Pancreas (tissue), 10 donors: ENCODE measurements around the gene TPSD1. TPM values are rescaled to one million over a fixed set of nuclear protein-coding genes. Genes with fewer than 3 reads are reported as not detected.
"Not testable (repeated sequence)": the region's sequence is repeated elsewhere in the genome, so short reads cannot be mapped to it uniquely, and the experiment has no call there.

Experiments
- ATAC-seq, 4 donors: fragments of 200-7000 bp; cut with Tn5 transposase; one replicate each; pipeline versions ENCODE4 v1.8.0 to v1.9.1; 2020; ENCODE audit warnings: mild to moderate bottlenecking in 4 of 4, moderate library complexity in 4 of 4
- DNase-seq, 6 donors: peaks; one replicate each; pipeline ENCODE4 v3.0.0-alpha.2; 2020
- FAIRE-seq: peaks from 2 replicates; lab custom pipeline; 2012; peaks lifted over from hg19 to GRCh38; lab: Jason Lieb, UNC
- H3K27ac ChIP-seq, 4 donors: fragments of 200-600 bp; sonication (generic); 1 replicate in 3 of 4; 2 replicates in 1 of 4; pipeline versions ENCODE4 v1.5.0 to v1.8.0; 2020
- H3K27me3 ChIP-seq, 4 donors: fragments of 200-600 bp; one replicate each; pipeline ENCODE4 v1.8.0; 2021
- H3K36me3 ChIP-seq, 3 donors: fragments of 200-600 bp; sonication (generic) in 1 of 3; one replicate each; pipeline versions ENCODE4 v1.5.0 to v1.8.0; 2020 to 2021
- H3K4me1 ChIP-seq, 3 donors: fragments of 200-600 bp; one replicate each; pipeline ENCODE4 v1.8.0; 2021
- H3K4me3 ChIP-seq, 4 donors: fragments of 200-600 bp; sonication (generic) in 2 of 4; one replicate each; pipeline versions ENCODE4 v1.5.0 to v1.8.0; 2020 to 2021
- H3K9me3 ChIP-seq, 4 donors: fragments of 200-600 bp; one replicate each; pipeline ENCODE4 v1.8.0; 2021
- WGBS, 2 donors: extraction: QIAGEN DNeasy Blood & Tissue Kit; methylation state at CpG; one replicate each; pipeline ENCODE4 v1.1.7; 2013; 5-methylcytosine and 5-hydroxymethylcytosine counted together
- intact Hi-C, 3 donors: fragments of 100-400 bp; cut with DNase I; formaldehyde crosslinking; loops; one replicate each; pipeline versions ENCODE4 v1.11.1 to v1.14.2; 2022
- polyA plus RNA-seq, 2 donors: library from polyadenylated mRNA; stranded (reverse); fragments of 200-250 nt; gene quantifications; one replicate each; pipeline ENCODE4 v1.2.3, GENCODE V29; 2013
- total RNA-seq, 6 donors: library from RNA; stranded (reverse); fragmentation: NEBNext Ultra II Directional in 4 of 6; extraction: Animal tissue kit (Norgen Biotek cat#: 25700) in 4 of 6; gene quantifications; one replicate each; pipeline versions ENCODE4 v1.2.1 to v1.2.4, GENCODE V29; 2021 to 2023
- TF ChIP-seq, protein P1 (sequence below), 4 donors: fragments of 200-600 bp; sonication (generic) in 3 of 4; IDR thresholded peaks; one replicate each; pipeline versions ENCODE4 v1.5.0 to v1.8.0; 2021; ENCODE audit warnings: antibody characterized with exemption in 4 of 4
- donor health status: healthy with polysubstance abuse.
- donor health status: DM: no; HTN: no; CAD: no; lungs with moderate emphysema.
- donor health status: DM: no; HTN: no; CAD: no.
- donor health status: control.
- donor health status: control.
- donor health status: Bipolar disorder and iron deficiency.
- donor health status: DM: yes; HTN: yes; CAD: no.
- donor health status: DM: no; HTN: no; CAD: no.
- donor health status: DM: no; HTN: no; CAD: no.
- donor health status: DM: yes; HTN: yes; CAD: no.

Gene TPSD1
- total and polyA plus RNA-seq, 8 donors: 0.19 to 0.61 (median 0.26) TPM; not detected in 5

GRCh38 chr16:1230471-1231212, 25.2 kb upstream of the TPSD1 start:
- FAIRE-seq, H3K27ac ChIP-seq, H3K36me3 ChIP-seq, H3K9me3 ChIP-seq, H3K4me3 ChIP-seq, ATAC-seq, H3K4me1 ChIP-seq, intact Hi-C loops, H3K27me3 ChIP-seq: not testable (repeated sequence)
- WGBS, 2 donors: 51 to 71% methylated on average over 17 of the region's 17 CpGs
- DNase-seq: peak in 2 of 6 donors; percentile 12 to 59

- ATAC-seq, H3K27me3 ChIP-seq, H3K36me3 ChIP-seq, intact Hi-C loops, H3K4me1 ChIP-seq, H3K9me3 ChIP-seq, H3K4me3 ChIP-seq, H3K27ac ChIP-seq, FAIRE-seq: not testable (repeated sequence)
- WGBS, 2 donors: 53 to 59% methylated on average over 6 to 7 of the region's 7 CpGs
- peak in 2 of 6 donors; percentile 14 to 58 for DNase-seq
Observed at GRCh38 chr16:1231301-1231700, 24.6 kb upstream of the TPSD1 start.

- no CpG with 5 or more reads among the region's 47 CpGs for WGBS, 2 donors
- H3K27ac ChIP-seq, H3K9me3 ChIP-seq, H3K36me3 ChIP-seq, FAIRE-seq, DNase-seq, H3K4me3 ChIP-seq, intact Hi-C loops, H3K4me1 ChIP-seq, H3K27me3 ChIP-seq: not testable (repeated sequence)
- peak in 3 of 4 donors; percentile 37 to 48 (median 40) for ATAC-seq
Observed at GRCh38 chr16:1232049-1232748, 23.7 kb upstream of the TPSD1 start.

GRCh38 chr16:1236659-1237058, 19.2 kb upstream of the TPSD1 start:
- H3K27me3 ChIP-seq, DNase-seq, H3K36me3 ChIP-seq, H3K27ac ChIP-seq, FAIRE-seq, intact Hi-C loops, H3K4me1 ChIP-seq, H3K9me3 ChIP-seq, H3K4me3 ChIP-seq: not testable (repeated sequence)
- no CpG with 5 or more reads among the region's 29 CpGs for WGBS, 2 donors
- ATAC-seq: peak; percentile 78 to 96 (median 88)

- no peak for FAIRE-seq
- H3K9me3 ChIP-seq: no peaks in the 10 kb centered on the region
- H3K27ac ChIP-seq: no peak overlapping the region
- ATAC-seq: no peak
- no peaks in the 10 kb centered on the region for H3K27me3 ChIP-seq
- no peak overlapping the region for H3K4me3 ChIP-seq
- no peaks in the 10 kb centered on the region for H3K36me3 ChIP-seq
- TF ChIP-seq, protein P1, sequence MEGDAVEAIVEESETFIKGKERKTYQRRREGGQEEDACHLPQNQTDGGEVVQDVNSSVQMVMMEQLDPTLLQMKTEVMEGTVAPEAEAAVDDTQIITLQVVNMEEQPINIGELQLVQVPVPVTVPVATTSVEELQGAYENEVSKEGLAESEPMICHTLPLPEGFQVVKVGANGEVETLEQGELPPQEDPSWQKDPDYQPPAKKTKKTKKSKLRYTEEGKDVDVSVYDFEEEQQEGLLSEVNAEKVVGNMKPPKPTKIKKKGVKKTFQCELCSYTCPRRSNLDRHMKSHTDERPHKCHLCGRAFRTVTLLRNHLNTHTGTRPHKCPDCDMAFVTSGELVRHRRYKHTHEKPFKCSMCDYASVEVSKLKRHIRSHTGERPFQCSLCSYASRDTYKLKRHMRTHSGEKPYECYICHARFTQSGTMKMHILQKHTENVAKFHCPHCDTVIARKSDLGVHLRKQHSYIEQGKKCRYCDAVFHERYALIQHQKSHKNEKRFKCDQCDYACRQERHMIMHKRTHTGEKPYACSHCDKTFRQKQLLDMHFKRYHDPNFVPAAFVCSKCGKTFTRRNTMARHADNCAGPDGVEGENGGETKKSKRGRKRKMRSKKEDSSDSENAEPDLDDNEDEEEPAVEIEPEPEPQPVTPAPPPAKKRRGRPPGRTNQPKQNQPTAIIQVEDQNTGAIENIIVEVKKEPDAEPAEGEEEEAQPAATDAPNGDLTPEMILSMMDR (IDR thresholded peaks at IDR 0.05): no peak
- H3K4me1 ChIP-seq: no peaks in the 10 kb centered on the region
- peak in 2 of 6 donors; percentile 4 to 11 for DNase-seq
- 50 to 68% methylated on average over 9 of the region's 9 CpGs for WGBS, 2 donors
- intact Hi-C loops: no loop called here
Observed at GRCh38 chr16:1237990-1238389, 17.9 kb upstream of the TPSD1 start.

DNA sequence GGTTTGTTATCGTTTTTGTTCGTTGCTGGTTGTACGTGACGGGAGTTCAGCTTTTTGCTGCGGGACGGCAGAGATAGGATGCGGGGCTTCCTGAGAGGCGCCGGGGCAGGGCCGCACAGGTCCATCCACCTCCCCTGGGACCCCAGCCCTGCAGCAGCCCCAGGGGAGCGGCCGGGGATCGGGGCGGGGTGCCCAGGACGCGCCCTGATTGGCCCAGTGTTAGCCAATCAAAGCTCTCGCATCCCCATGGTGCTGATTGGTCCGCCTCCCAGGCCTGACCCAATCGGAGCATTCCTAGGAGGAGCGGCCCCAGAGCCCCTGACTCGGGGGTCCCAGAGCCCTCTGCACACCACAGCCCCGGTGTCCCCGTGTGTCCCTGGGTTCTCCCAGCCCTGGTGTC, 17.0 kb upstream of the TPSD1 start:
- DNase-seq: peak in 2 of 6 donors; percentile 4 to 19
- ATAC-seq: peak in 1 of 4 donors; percentile 21

DNA sequence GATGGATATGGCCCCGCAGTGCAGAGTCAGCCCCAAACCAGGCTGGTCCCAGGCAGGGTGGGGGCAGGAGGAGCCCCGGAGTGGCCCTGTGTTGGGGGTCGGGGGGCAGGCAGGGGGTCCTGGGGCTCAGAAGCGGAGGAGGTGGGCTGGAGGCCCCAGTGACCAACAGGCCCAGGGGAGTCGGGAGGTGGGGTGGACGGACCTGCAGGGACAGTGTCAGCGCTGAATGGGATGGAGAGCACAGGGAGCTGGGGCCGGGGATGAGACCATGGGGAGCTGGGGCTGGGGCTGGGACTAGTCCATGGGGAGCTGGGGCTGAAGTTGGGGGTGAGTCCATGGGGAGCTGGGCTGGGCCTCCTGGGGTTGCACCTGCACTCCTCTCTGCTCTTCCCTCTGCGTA, 16.3 kb upstream of the TPSD1 start:
- H3K4me1 ChIP-seq, H3K27ac ChIP-seq, H3K9me3 ChIP-seq, H3K4me3 ChIP-seq, H3K27me3 ChIP-seq, ATAC-seq, FAIRE-seq, intact Hi-C loops, H3K36me3 ChIP-seq: not testable (repeated sequence)
- peak in 2 of 6 donors; percentile 17 to 78 for DNase-seq
- WGBS, 2 donors: 68 to 71% methylated on average over 7 to 9 of the region's 9 CpGs

More for the DNA sequence above, 17.0 kb upstream of the TPSD1 start:
- 57 to 59% methylated on average over 10 to 19 of the region's 23 CpGs for WGBS, 2 donors
- FAIRE-seq, H3K27me3 ChIP-seq, intact Hi-C loops, H3K36me3 ChIP-seq, H3K4me3 ChIP-seq, H3K27ac ChIP-seq, H3K4me1 ChIP-seq, H3K9me3 ChIP-seq: not testable (repeated sequence)

DNA sequence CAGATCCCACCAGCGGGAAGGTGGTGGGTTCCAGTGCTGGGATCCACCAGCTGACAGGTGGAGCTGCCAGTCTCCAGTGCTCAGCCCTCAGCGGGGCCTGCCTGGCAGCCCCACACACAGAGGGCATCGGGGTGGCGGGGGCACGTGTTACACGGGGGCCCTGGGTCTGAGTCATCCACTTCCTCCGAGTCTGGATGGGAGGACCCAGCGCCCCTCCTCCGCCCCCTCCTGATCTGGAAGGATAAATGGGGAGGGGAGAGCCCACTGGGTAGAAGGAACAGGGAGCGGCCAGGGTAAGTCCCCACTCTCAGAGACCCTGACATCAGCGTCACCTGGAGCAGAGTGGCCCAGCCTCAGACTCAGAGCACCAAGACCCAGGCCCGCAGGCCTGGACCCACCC, 15.4 kb upstream of the TPSD1 start, which contains the start of gene TPSAB1:
TSS of gene TPSAB1 (plus strand) at position 270 of the 400 bp plus-strand sequence. CDS start 234 bp downstream, outside the sequence.
- H3K36me3 ChIP-seq, H3K4me3 ChIP-seq, H3K27ac ChIP-seq, ATAC-seq, H3K4me1 ChIP-seq, H3K27me3 ChIP-seq, H3K9me3 ChIP-seq, FAIRE-seq, intact Hi-C loops: not testable (repeated sequence)
- 51 to 68% methylated on average over 4 to 6 of the region's 12 CpGs for WGBS, 2 donors
- DNase-seq: peak in 2 of 6 donors; percentile 6 to 56

GRCh38 chr16:1241081-1241480, 14.8 kb upstream of the TPSD1 start:
- ATAC-seq, intact Hi-C loops, H3K4me1 ChIP-seq, H3K27ac ChIP-seq, FAIRE-seq, H3K4me3 ChIP-seq, H3K9me3 ChIP-seq, H3K27me3 ChIP-seq, H3K36me3 ChIP-seq: not testable (repeated sequence)
- peak in 1 of 6 donors; percentile 8 for DNase-seq
- WGBS, 2 donors: 65 to 84% methylated on average over 10 to 11 of the region's 15 CpGs

GRCh38 chr16:1243363-1243762, 12.5 kb upstream of the TPSD1 start:
- FAIRE-seq, H3K27ac ChIP-seq, H3K4me1 ChIP-seq, H3K9me3 ChIP-seq, intact Hi-C loops, H3K27me3 ChIP-seq, ATAC-seq, H3K36me3 ChIP-seq, H3K4me3 ChIP-seq: not testable (repeated sequence)
- peak in 1 of 6 donors; percentile 14 for DNase-seq
- WGBS, 2 donors: 33 to 35% methylated on average over 7 of the region's 11 CpGs
